Caco-2 (cell line): ENCODE data around the gene OLFML2A. TPM values are rescaled to one million over a fixed set of nuclear protein-coding genes. Genes with fewer than 3 reads are reported as not detected.

Experiments used
- BruUV-seq: library from RNA; stranded (reverse); fragments of 400-500 nt; replicated peaks from 2 replicates; lab custom pipeline; 2021; lab: Mats Ljungman, UMichigan
- CTCF ChIA-PET: fragments of 300-600 bp; sonication (Branson Sonifier 250); formaldehyde crosslinking; loops from one replicate; lab custom pipeline; 2022; ENCODE audit warnings: antibody characterized with exemption; lab: Charles Lee
- POLR2A ChIA-PET: fragments of 300-600 bp; sonication (Branson Sonifier 250); formaldehyde crosslinking; loops from one replicate; lab custom pipeline; 2022; ENCODE audit warnings: antibody characterized with exemption; lab: Charles Lee
- DNase-seq, 2 experiments: peaks; one replicate each; pipeline versions ENCODE4 v3.0.0 to v3.0.0-alpha.2; 2020 to 2022
- H3K27me3 ChIP-seq: replicated peaks from 2 replicates; pipeline ENCODE4 v1.6.0; 2011; ENCODE audit warnings: low read length; ENCODE audit not compliant: control insufficient read depth, insufficient read depth
- H3K36me3 ChIP-seq: 2 replicates; pipeline ENCODE4 v1.5.1; 2011; ENCODE audit warnings: low read length; ENCODE audit not compliant: control insufficient read depth, insufficient read depth
- H3K4me1 ChIP-seq: fragments of 250-450 bp; sonication (Bioruptor Pico); 2 replicates; pipeline ENCODE4 v1.5.1; 2020; ENCODE audit warnings: mild to moderate bottlenecking
- H3K4me3 ChIP-seq: 2 replicates; pipeline ENCODE4 v1.5.1; 2011; ENCODE audit warnings: low read depth, mild to moderate bottlenecking, control low read depth, low read length
- H3K9me3 ChIP-seq: fragments of 250-450 bp; sonication (Bioruptor Pico); 2 replicates; pipeline ENCODE4 v1.5.1; 2020; ENCODE audit warnings: mild to moderate bottlenecking, moderate library complexity
- H3K27ac Mint-ChIP-seq: one replicate; pipeline ENCODE4 v1.8.0; 2022; ENCODE audit warnings: mixed read lengths; ENCODE audit not compliant: unreplicated experiment
- H3K27me3 Mint-ChIP-seq: one replicate; pipeline ENCODE4 v1.8.0; 2022; ENCODE audit warnings: mixed read lengths; ENCODE audit not compliant: insufficient read depth, unreplicated experiment
- H3K36me3 Mint-ChIP-seq: one replicate; pipeline ENCODE4 v1.8.0; 2022; ENCODE audit warnings: mild to moderate bottlenecking, mixed read lengths; ENCODE audit not compliant: insufficient read depth, unreplicated experiment
- H3K4me1 Mint-ChIP-seq: one replicate; pipeline ENCODE4 v1.8.0; 2022; ENCODE audit warnings: low read depth, mixed read lengths; ENCODE audit not compliant: unreplicated experiment
- H3K4me3 Mint-ChIP-seq: one replicate; pipeline ENCODE4 v1.8.0; 2022; ENCODE audit warnings: mild to moderate bottlenecking, moderate library complexity, mixed read lengths; ENCODE audit not compliant: unreplicated experiment
- H3K9me3 Mint-ChIP-seq: one replicate; pipeline ENCODE4 v1.8.0; 2022; ENCODE audit warnings: mixed read lengths; ENCODE audit not compliant: unreplicated experiment
- intact Hi-C: fragments of 100-400 bp; cut with micrococcal nuclease; formaldehyde crosslinking; loops from one replicate; pipeline ENCODE4 v1.10.0; 2022; ENCODE audit not compliant: unreplicated experiment
- total RNA-seq: library from RNA; stranded (reverse); gene quantifications from 2 replicates; pipeline ENCODE4 v1.2.3, GENCODE V29; 2022
- TF ChIP-seq, protein P1 (sequence below), 2 experiments: fragments of 200-600 bp in 1 of 2; IDR thresholded peaks; 1 replicate in 1 of 2; 2 replicates in 1 of 2; pipeline versions ENCODE4 v1.5.1 to v1.8.0; 2011 to 2022; ENCODE audit warnings: antibody characterized with exemption in 1 of 2, control low read depth in 1 of 2, inconsistent platforms in 1 of 2, low read depth in 1 of 2, low read length in 1 of 2, mild to moderate bottlenecking in 1 of 2, moderate library complexity in 1 of 2; ENCODE audit not compliant: insufficient read depth in 1 of 2, severe bottlenecking in 1 of 2, unreplicated experiment in 1 of 2

The OLFML2A gene
- total RNA-seq, 1 experiment from 2014 or later = 1.1 TPM

- no peaks in the 10 kb centered on the region for H3K36me3 Mint-ChIP-seq
- H3K27me3 Mint-ChIP-seq = no peaks in the 10 kb centered on the region
- DNase-seq = no peak
- TF ChIP-seq, protein P1, sequence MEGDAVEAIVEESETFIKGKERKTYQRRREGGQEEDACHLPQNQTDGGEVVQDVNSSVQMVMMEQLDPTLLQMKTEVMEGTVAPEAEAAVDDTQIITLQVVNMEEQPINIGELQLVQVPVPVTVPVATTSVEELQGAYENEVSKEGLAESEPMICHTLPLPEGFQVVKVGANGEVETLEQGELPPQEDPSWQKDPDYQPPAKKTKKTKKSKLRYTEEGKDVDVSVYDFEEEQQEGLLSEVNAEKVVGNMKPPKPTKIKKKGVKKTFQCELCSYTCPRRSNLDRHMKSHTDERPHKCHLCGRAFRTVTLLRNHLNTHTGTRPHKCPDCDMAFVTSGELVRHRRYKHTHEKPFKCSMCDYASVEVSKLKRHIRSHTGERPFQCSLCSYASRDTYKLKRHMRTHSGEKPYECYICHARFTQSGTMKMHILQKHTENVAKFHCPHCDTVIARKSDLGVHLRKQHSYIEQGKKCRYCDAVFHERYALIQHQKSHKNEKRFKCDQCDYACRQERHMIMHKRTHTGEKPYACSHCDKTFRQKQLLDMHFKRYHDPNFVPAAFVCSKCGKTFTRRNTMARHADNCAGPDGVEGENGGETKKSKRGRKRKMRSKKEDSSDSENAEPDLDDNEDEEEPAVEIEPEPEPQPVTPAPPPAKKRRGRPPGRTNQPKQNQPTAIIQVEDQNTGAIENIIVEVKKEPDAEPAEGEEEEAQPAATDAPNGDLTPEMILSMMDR (IDR thresholded peaks at IDR 0.05; ENCODE audit: insufficient read depth in 1 of 2, low read depth in 1 of 2, low read length in 1 of 2, severe bottlenecking in 1 of 2, unreplicated experiment in 1 of 2) = no peak
- no peaks in the 10 kb centered on the region for H3K4me1 Mint-ChIP-seq
- no peaks in the 10 kb centered on the region for H3K27me3 ChIP-seq
- H3K4me1 ChIP-seq = peaks cover under 1% of the 10 kb centered on the region; the same call in 1 of the 2 replicates
- no TSS peak for BruUV-seq
- H3K4me3 Mint-ChIP-seq = no peak overlapping the region
- H3K9me3 Mint-ChIP-seq = no peaks in the 10 kb centered on the region
- intact Hi-C loops = no loop called here
- CTCF ChIA-PET = interaction anchor here (0.7 kb wide), 1 partner anchor 19 kb away, joined by 4 read pairs; no protein-coding TSS in a partner anchor
- no peaks in the 10 kb centered on the region for H3K9me3 ChIP-seq
- POLR2A ChIA-PET = no interaction called here
- H3K4me3 ChIP-seq = no peak overlapping the region
- no peak overlapping the region for H3K27ac Mint-ChIP-seq
- H3K36me3 ChIP-seq = no peaks in the 10 kb centered on the region
These were observed 70.0 kb downstream of the OLFML2A start for GRCh38 chr9:124846969-124847368.

GRCh38 chr9:124849801-124850200, 72.9 kb downstream of the OLFML2A start:
- no peaks in the 10 kb centered on the region for H3K9me3 Mint-ChIP-seq
- DNase-seq = no peak
- peaks cover 17% of the 10 kb centered on the region for H3K36me3 Mint-ChIP-seq
- no peaks in the 10 kb centered on the region for H3K9me3 ChIP-seq
- peaks cover 7% of the 10 kb centered on the region; the same call in 1 of the 2 replicates for H3K4me1 ChIP-seq
- TF ChIP-seq, protein P1 (IDR thresholded peaks at IDR 0.05; ENCODE audit: insufficient read depth in 1 of 2, low read depth in 1 of 2, low read length in 1 of 2, severe bottlenecking in 1 of 2, unreplicated experiment in 1 of 2) = no peak
- peaks cover 6% of the 10 kb centered on the region for H3K4me1 Mint-ChIP-seq
- H3K36me3 ChIP-seq = no peaks in the 10 kb centered on the region
- no peaks in the 10 kb centered on the region for H3K27me3 ChIP-seq
- no peak overlapping the region for H3K27ac Mint-ChIP-seq
- no peak overlapping the region for H3K4me3 Mint-ChIP-seq
- no peak overlapping the region for H3K4me3 ChIP-seq
- intact Hi-C loops = no loop called here
- no peaks in the 10 kb centered on the region for H3K27me3 Mint-ChIP-seq
- POLR2A ChIA-PET = no interaction called here
- CTCF ChIA-PET = interaction anchor here (11.7 kb wide), 1 partner anchor 76 kb away, joined by 325 read pairs; the partner anchor contains the start of genes NR6A1 and OLFML2A
- no TSS peak for BruUV-seq

DNA sequence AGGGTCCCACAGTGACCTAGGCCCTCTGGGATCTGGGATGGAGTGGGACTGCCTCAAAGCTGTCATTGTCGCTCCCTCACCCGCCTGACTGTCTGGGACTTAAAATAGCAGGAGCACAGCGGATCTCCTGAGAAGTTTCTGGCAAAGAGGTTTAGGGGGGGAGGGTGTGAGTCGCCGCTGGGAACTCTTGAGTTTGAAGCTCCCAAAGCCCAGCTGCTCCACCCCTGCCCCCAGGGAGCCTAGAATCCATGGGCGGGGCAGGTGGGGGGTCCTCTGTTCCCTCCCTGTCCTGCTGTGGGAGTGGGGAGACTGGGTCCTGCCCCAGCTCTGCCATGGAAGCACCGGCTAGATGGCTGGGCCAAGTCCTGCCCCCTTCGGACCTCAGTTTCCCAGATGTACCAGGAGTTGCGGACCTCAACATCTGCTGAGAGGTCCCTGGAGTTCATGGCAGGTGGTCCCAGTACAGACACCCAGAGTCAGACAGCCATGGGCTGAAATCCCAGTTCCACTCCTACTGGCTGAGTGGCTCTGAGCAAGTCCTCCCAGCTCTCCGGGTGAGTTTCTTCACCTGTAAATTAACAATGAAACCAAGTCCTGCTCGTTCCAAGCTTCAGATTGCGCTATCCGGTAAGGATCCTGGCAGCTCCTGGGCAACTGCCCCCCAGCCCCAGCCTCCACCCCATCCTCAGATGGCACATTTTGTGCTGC, 75.3 kb downstream of the OLFML2A start:
- H3K9me3 ChIP-seq = no peaks in the 10 kb centered on the region
- BruUV-seq = no TSS peak
- peak overlapping the region; percentile 47; the same call in 1 of the 2 replicates for H3K4me3 ChIP-seq
- Mint-ChIP-seq H3K4me1 (peaks cover 6% of the 10 kb centered on the region), H3K36me3 (peaks cover 42% of the 10 kb centered on the region), H3K27ac (peak overlapping the region; percentile 76), H3K9me3 (no peaks in the 10 kb centered on the region), H3K27me3 (no peaks in the 10 kb centered on the region), H3K4me3 (peak overlapping the region; percentile 75)
- CTCF ChIA-PET = interaction anchor here (0.8 to 11.7 kb wide), 24 partner anchors 9 to 435 kb away, joined by 3 to 325 read pairs (median 6); partner anchors contain the start of genes ARPC5L, HSPA5, NR6A1 and OLFML2A
- intact Hi-C loops = loop anchor here (1.0 to 2.0 kb wide), 4 partner anchors 33 to 140 kb away; no protein-coding TSS in a partner anchor
- H3K27me3 ChIP-seq = no peaks in the 10 kb centered on the region
- POLR2A ChIA-PET = interaction anchor here (0.8 to 1.4 kb wide), 3 partner anchors 9 to 80 kb away, joined by 3 to 9 read pairs (median 3); partner anchors contain the start of genes ARPC5L and RPL35
- no peak for DNase-seq
- peaks cover 7% of the 10 kb centered on the region; the same call in 1 of the 2 replicates for H3K4me1 ChIP-seq
- TF ChIP-seq, protein P1 (IDR thresholded peaks at IDR 0.05; ENCODE audit: insufficient read depth in 1 of 2, low read depth in 1 of 2, low read length in 1 of 2, severe bottlenecking in 1 of 2, unreplicated experiment in 1 of 2) = no peak
- no peaks in the 10 kb centered on the region; the same call in 1 of the 2 replicates for H3K36me3 ChIP-seq
